Measurements from ENCODE around the gene WSCD2.

Gene WSCD2

GRCh38 chr12:108289350-108290161, 160.5 kb downstream of the WSCD2 start:
- no peak overlapping the region for H3K27ac ChIP-seq
- TF ChIP-seq CTCF (conservative IDR thresholded peaks at IDR 0.05): no peak

GRCh38 chr12:108295641-108296040, 166.6 kb downstream of the WSCD2 start:
- no peak for TF ChIP-seq CTCF (conservative IDR thresholded peaks at IDR 0.05)

GRCh38 chr12:108296945-108297344, 167.9 kb downstream of the WSCD2 start:
- TF ChIP-seq CTCF (conservative IDR thresholded peaks at IDR 0.05): no peak

More at GRCh38 chr12:108295641-108296040, 166.6 kb downstream of the WSCD2 start:
- H3K27ac ChIP-seq: no peak overlapping the region

GRCh38 chr12:108297424-108297823, 168.3 kb downstream of the WSCD2 start:
- TF ChIP-seq CTCF (conservative IDR thresholded peaks at IDR 0.05): no peak
- H3K27ac ChIP-seq: no peak overlapping the region

More at GRCh38 chr12:108296945-108297344, 167.9 kb downstream of the WSCD2 start:
- no peak overlapping the region for H3K27ac ChIP-seq

- TF ChIP-seq CTCF (conservative IDR thresholded peaks at IDR 0.05): no peak
- no peak overlapping the region for H3K27ac ChIP-seq
These were observed 169.0 kb downstream of the WSCD2 start for GRCh38 chr12:108297895-108298760.

GRCh38 chr12:108298761-108299275, 169.7 kb downstream of the WSCD2 start:
- no peak overlapping the region for H3K27ac ChIP-seq
- no peak for TF ChIP-seq CTCF (conservative IDR thresholded peaks at IDR 0.05)

- no peak overlapping the region for H3K27ac ChIP-seq
- TF ChIP-seq CTCF (conservative IDR thresholded peaks at IDR 0.05): no peak
These were observed 170.4 kb downstream of the WSCD2 start for GRCh38 chr12:108299516-108299915.

All from VCaP (cell line).